Measurements from ENCODE around the gene OSBPL2. TPM values are rescaled to one million over a fixed set of nuclear protein-coding genes. Genes with fewer than 3 reads are reported as not detected.

OSBPL2 gene
- total RNA-seq, 2 experiments from 2014 or later = 47.2 to 49.5 TPM

GRCh38 chr20:62211216-62211615 is 27.1 kb upstream of the OSBPL2 start:
- H3K4me3 Mint-ChIP-seq = no peak overlapping the region
- ATAC-seq (ENCODE audit: low read depth) = no peak
- H3K4me1 Mint-ChIP-seq = no peaks in the 10 kb centered on the region
- no peak overlapping the region for H3K27ac Mint-ChIP-seq
- no peak for DNase-seq
- H3K36me3 Mint-ChIP-seq = no peaks in the 10 kb centered on the region
- no peaks in the 10 kb centered on the region for H3K9me3 Mint-ChIP-seq
- peaks cover 4% of the 10 kb centered on the region for H3K27me3 Mint-ChIP-seq
- POLR2A ChIA-PET = no interaction called here

- Mint-ChIP-seq H3K36me3 (no peaks in the 10 kb centered on the region), H3K4me3 (no peak overlapping the region), H3K27me3 (peaks cover 4% of the 10 kb centered on the region), H3K27ac (no peak overlapping the region), H3K4me1 (no peaks in the 10 kb centered on the region), H3K9me3 (no peaks in the 10 kb centered on the region)
- POLR2A ChIA-PET = no interaction called here
- ATAC-seq (ENCODE audit: low read depth) = no peak
- no peak for DNase-seq
Observed at GRCh38 chr20:62211769-62212288, 26.5 kb upstream of the OSBPL2 start.

- Mint-ChIP-seq H3K4me3 (no peak overlapping the region), H3K27ac (no peak overlapping the region), H3K4me1 (no peaks in the 10 kb centered on the region), H3K9me3 (no peaks in the 10 kb centered on the region), H3K36me3 (no peaks in the 10 kb centered on the region), H3K27me3 (peaks cover 8% of the 10 kb centered on the region)
- DNase-seq = no peak
- ATAC-seq (ENCODE audit: low read depth) = no peak
- POLR2A ChIA-PET = no interaction called here
Observed at GRCh38 chr20:62212299-62212698, 26.0 kb upstream of the OSBPL2 start.

- Mint-ChIP-seq H3K27ac (no peak overlapping the region), H3K4me3 (no peak overlapping the region), H3K4me1 (no peaks in the 10 kb centered on the region), H3K36me3 (no peaks in the 10 kb centered on the region), H3K9me3 (no peaks in the 10 kb centered on the region), H3K27me3 (peaks cover 17% of the 10 kb centered on the region)
- ATAC-seq (ENCODE audit: low read depth) (no peak), DNase-seq (no peak)
- POLR2A ChIA-PET = no interaction called here
Observed at GRCh38 chr20:62214067-62214466, 24.3 kb upstream of the OSBPL2 start.

- ATAC-seq (ENCODE audit: low read depth) (no peak), DNase-seq (no peak)
- H3K4me1 Mint-ChIP-seq = no peaks in the 10 kb centered on the region
- H3K27ac Mint-ChIP-seq = no peak overlapping the region
- no peak overlapping the region for H3K4me3 Mint-ChIP-seq
- POLR2A ChIA-PET = no interaction called here
- no peaks in the 10 kb centered on the region for H3K9me3 Mint-ChIP-seq
- no peaks in the 10 kb centered on the region for H3K36me3 Mint-ChIP-seq
- H3K27me3 Mint-ChIP-seq = peaks cover 20% of the 10 kb centered on the region
Observed at GRCh38 chr20:62215020-62215990, 23.0 kb upstream of the OSBPL2 start.

- H3K4me3 Mint-ChIP-seq = no peak overlapping the region
- no peaks in the 10 kb centered on the region for H3K36me3 Mint-ChIP-seq
- H3K27me3 Mint-ChIP-seq = peaks cover 24% of the 10 kb centered on the region
Observed at GRCh38 chr20:62215991-62216635, 22.2 kb upstream of the OSBPL2 start.

GRCh38 chr20:62216636-62217566 is 21.4 kb upstream of the OSBPL2 start:
- H3K27me3 Mint-ChIP-seq = peaks cover 31% of the 10 kb centered on the region
- no peaks in the 10 kb centered on the region for H3K36me3 Mint-ChIP-seq
- POLR2A ChIA-PET = no interaction called here
- H3K27ac Mint-ChIP-seq = no peak overlapping the region
- no peak for DNase-seq
- no peaks in the 10 kb centered on the region for H3K4me1 Mint-ChIP-seq
- no peaks in the 10 kb centered on the region for H3K9me3 Mint-ChIP-seq
- no peak overlapping the region for H3K4me3 Mint-ChIP-seq
- ATAC-seq (ENCODE audit: low read depth) = no peak

More at GRCh38 chr20:62215991-62216635, 22.2 kb upstream of the OSBPL2 start:
- Mint-ChIP-seq H3K27ac (no peak overlapping the region), H3K9me3 (no peaks in the 10 kb centered on the region), H3K4me1 (no peaks in the 10 kb centered on the region)
- POLR2A ChIA-PET = no interaction called here
- DNase-seq (no peak), ATAC-seq (ENCODE audit: low read depth) (no peak)

- POLR2A ChIA-PET = no interaction called here
- ATAC-seq (ENCODE audit: low read depth) (no peak), DNase-seq (no peak)
- Mint-ChIP-seq H3K27me3 (peaks cover 31% of the 10 kb centered on the region), H3K27ac (no peak overlapping the region), H3K4me1 (no peaks in the 10 kb centered on the region), H3K36me3 (no peaks in the 10 kb centered on the region), H3K9me3 (no peaks in the 10 kb centered on the region), H3K4me3 (no peak overlapping the region)
Observed at GRCh38 chr20:62217913-62218773, 20.2 kb upstream of the OSBPL2 start.

GRCh38 chr20:62219101-62219991 is 19.0 kb upstream of the OSBPL2 start:
- H3K27ac Mint-ChIP-seq = no peak overlapping the region
- DNase-seq = peak; percentile 48
- POLR2A ChIA-PET = no interaction called here
- no peaks in the 10 kb centered on the region for H3K4me1 Mint-ChIP-seq
- H3K9me3 Mint-ChIP-seq = no peaks in the 10 kb centered on the region
- peak overlapping the region; percentile 19 for H3K4me3 Mint-ChIP-seq
- no peaks in the 10 kb centered on the region for H3K36me3 Mint-ChIP-seq
- ATAC-seq (ENCODE audit: low read depth) = peak; percentile 37
- peaks cover 32% of the 10 kb centered on the region for H3K27me3 Mint-ChIP-seq

GRCh38 chr20:62219992-62220665 is 18.2 kb upstream of the OSBPL2 start, which contains the start of gene HRH3:
Gene HRH3, minus strand, starts transcription at chr20:62220278. Its CDS starts 308 bp downstream, at chr20:62219970.
- H3K9me3 Mint-ChIP-seq = no peaks in the 10 kb centered on the region
- H3K4me3 Mint-ChIP-seq = peak within 1 kb of the TSS; percentile 19
- H3K27me3 Mint-ChIP-seq = peaks cover 32% of the 10 kb centered on the region
- no peaks in the 10 kb centered on the region for H3K4me1 Mint-ChIP-seq
- ATAC-seq (ENCODE audit: low read depth) (peak; percentile 69), DNase-seq (peak; percentile 76)
- POLR2A ChIA-PET = no interaction called here
- no peak within 1 kb of the TSS for H3K27ac Mint-ChIP-seq
- H3K36me3 Mint-ChIP-seq = no peaks in the 10 kb centered on the region

Data from activated naive CD8-positive, alpha-beta T cell treated with anti-CD3 and anti-CD28 coated beads, Interleukin-2, amount 10 ng/mL, durations not matched to agents 7 days and 5 days (primary cell).